NOMO-1 treated with dmso at 0.1 percent for 144 hours (cell line): ENCODE measurements around the gene SFXN2.

Source experiments
- DNase-seq: peaks from one replicate; lab custom pipeline; 2025; ENCODE audit not compliant: unreplicated experiment; lab: John Stamatoyannopoulos, UW

The SFXN2 gene

GRCh38 chr10:102775935-102776669 lies 61.7 kb downstream of the SFXN2 start:
- no peak for DNase-seq

GRCh38 chr10:102776779-102777456 lies 62.5 kb downstream of the SFXN2 start:
- DNase-seq = no peak

GRCh38 chr10:102777711-102778453 lies 63.4 kb downstream of the SFXN2 start:
- no peak for DNase-seq

GRCh38 chr10:102778781-102779180 lies 64.3 kb downstream of the SFXN2 start:
- DNase-seq = no peak

- no peak for DNase-seq
Observed at GRCh38 chr10:102779680-102780526, 65.5 kb downstream of the SFXN2 start.

GRCh38 chr10:102780527-102780808 lies 66.0 kb downstream of the SFXN2 start:
- DNase-seq = no peak

GRCh38 chr10:102781090-102781920 lies 66.9 kb downstream of the SFXN2 start:
- DNase-seq = no peak

GRCh38 chr10:102781921-102782557 lies 67.6 kb downstream of the SFXN2 start:
- no peak for DNase-seq

- DNase-seq = no peak
Observed at GRCh38 chr10:102782673-102783551, 68.5 kb downstream of the SFXN2 start.

- no peak for DNase-seq
Observed at GRCh38 chr10:102783568-102783967, 69.1 kb downstream of the SFXN2 start.

GRCh38 chr10:102785818-102786217 lies 71.4 kb downstream of the SFXN2 start:
- peak; percentile 67 for DNase-seq

GRCh38 chr10:102791754-102792395 lies 77.4 kb downstream of the SFXN2 start:
- no peak for DNase-seq
